Osteoblast (primary cell): ENCODE data around the gene MID1. TPM values are rescaled to one million over a fixed set of nuclear protein-coding genes. Genes with fewer than 3 reads are reported as not detected.

Experiments
- DNase-seq: peaks from one replicate; pipeline ENCODE4 v3.0.0; 2011; ENCODE audit warnings: low spot score, mixed read lengths; ENCODE audit not compliant: insufficient read length; ENCODE audit errors: missing footprints
- H2AFZ ChIP-seq: 2 replicates; pipeline ENCODE4 v1.6.0; 2011; ENCODE audit warnings: mild to moderate bottlenecking, low read length
- H3K27ac ChIP-seq: 2 replicates; pipeline ENCODE4 v1.5.1; 2011; ENCODE audit warnings: mild to moderate bottlenecking, low read depth, low read length, moderate library complexity
- H3K27me3 ChIP-seq: 2 replicates; pipeline ENCODE4 v1.6.0; 2012; ENCODE audit warnings: mild to moderate bottlenecking, control low read depth, inconsistent platforms, low read length, moderate library complexity; ENCODE audit not compliant: insufficient read depth
- H3K36me3 ChIP-seq: 2 replicates; pipeline ENCODE4 v1.5.1; 2011; ENCODE audit warnings: mild to moderate bottlenecking, low read length, control low read depth, moderate library complexity; ENCODE audit not compliant: insufficient read depth
- H3K4me1 ChIP-seq: 2 replicates; pipeline ENCODE4 v1.5.1; 2011; ENCODE audit warnings: mild to moderate bottlenecking, low read length, control low read depth, moderate library complexity; ENCODE audit not compliant: insufficient read depth
- H3K4me2 ChIP-seq: 2 replicates; pipeline ENCODE4 v1.6.0; 2011; ENCODE audit warnings: mild to moderate bottlenecking, low read length; ENCODE audit not compliant: insufficient read depth
- H3K4me3 ChIP-seq: fragments of 200-600 bp; sonication (generic); 3 replicates; pipeline ENCODE4 v1.5.1; 2012; ENCODE audit warnings: mild to moderate bottlenecking, low read length, inconsistent platforms; ENCODE audit not compliant: insufficient read depth
- H3K79me2 ChIP-seq: 2 replicates; pipeline ENCODE4 v1.6.0; 2012; ENCODE audit warnings: mild to moderate bottlenecking, low read length, control low read depth, inconsistent platforms; ENCODE audit not compliant: insufficient read depth
- H3K9me3 ChIP-seq: 2 replicates; pipeline ENCODE4 v1.5.1; 2011; ENCODE audit warnings: low read depth, low read length, control low read depth
- H4K20me1 ChIP-seq: 2 replicates; pipeline ENCODE4 v1.6.0; 2012; ENCODE audit warnings: mild to moderate bottlenecking, low read length, control low read depth; ENCODE audit not compliant: insufficient read depth
- total RNA-seq: library from RNA; depleted of rRNA; stranded (reverse); fragments of >200 nt; gene quantifications from 2 replicates; pipeline ENCODE4 v1.2.3, GENCODE V29; 2012
- TF ChIP-seq, protein P1 (sequence below): IDR thresholded peaks from 2 replicates; pipeline ENCODE4 v1.5.1; 2011; ENCODE audit warnings: mild to moderate bottlenecking, low read depth, low read length, moderate library complexity; ENCODE audit errors: extremely low read depth

The MID1 gene
- total RNA-seq, 1 donor, result 26.8 TPM

DNA sequence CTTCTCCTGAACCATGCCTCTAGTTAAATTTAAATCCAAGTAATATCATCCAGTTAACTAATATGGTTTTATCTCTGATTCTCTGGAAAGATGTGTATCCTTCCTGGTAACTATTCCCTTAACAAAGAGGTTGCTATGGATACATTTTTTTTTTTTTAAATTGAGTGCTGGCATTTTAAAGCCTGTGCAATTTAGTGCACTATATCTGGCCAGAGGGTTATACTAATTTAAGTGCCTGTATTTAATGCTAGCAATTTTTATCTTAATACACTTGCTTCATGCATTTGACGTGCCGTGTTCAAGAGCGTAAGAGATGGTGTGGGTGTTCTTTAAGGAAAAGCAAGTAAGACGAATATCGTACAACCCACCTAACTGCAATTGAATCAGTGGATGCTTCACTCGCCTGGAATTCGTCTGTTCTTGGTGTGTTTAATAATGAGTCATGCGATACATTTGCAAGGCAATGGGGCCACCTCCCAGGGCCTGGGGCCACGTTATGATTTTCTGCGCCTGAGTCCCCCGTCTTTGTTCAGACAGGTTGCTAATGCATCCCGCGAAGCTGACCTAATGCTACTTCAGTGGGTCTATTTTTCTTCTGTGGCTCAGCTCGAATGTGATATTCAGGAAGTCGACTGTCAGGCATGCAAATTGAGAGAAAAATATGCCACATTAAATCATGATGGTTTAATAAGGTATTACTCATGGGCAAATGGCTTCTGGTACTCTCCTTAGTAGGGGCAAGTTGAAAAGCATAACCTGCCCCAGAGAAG lies 14.2 kb upstream of the MID1 start:
- H4K20me1 ChIP-seq, result no peaks in the 10 kb centered on the region
- H2AFZ ChIP-seq, result no peak overlapping the region
- peak overlapping the region; percentile 92 for H3K27ac ChIP-seq
- peak overlapping the region; percentile 53 for H3K4me2 ChIP-seq
- H3K27me3 ChIP-seq, result no peaks in the 10 kb centered on the region
- peak overlapping the region; percentile 7 for H3K4me3 ChIP-seq
- no peaks in the 10 kb centered on the region for H3K79me2 ChIP-seq
- H3K36me3 ChIP-seq, result no peaks in the 10 kb centered on the region
- TF ChIP-seq, protein P1, sequence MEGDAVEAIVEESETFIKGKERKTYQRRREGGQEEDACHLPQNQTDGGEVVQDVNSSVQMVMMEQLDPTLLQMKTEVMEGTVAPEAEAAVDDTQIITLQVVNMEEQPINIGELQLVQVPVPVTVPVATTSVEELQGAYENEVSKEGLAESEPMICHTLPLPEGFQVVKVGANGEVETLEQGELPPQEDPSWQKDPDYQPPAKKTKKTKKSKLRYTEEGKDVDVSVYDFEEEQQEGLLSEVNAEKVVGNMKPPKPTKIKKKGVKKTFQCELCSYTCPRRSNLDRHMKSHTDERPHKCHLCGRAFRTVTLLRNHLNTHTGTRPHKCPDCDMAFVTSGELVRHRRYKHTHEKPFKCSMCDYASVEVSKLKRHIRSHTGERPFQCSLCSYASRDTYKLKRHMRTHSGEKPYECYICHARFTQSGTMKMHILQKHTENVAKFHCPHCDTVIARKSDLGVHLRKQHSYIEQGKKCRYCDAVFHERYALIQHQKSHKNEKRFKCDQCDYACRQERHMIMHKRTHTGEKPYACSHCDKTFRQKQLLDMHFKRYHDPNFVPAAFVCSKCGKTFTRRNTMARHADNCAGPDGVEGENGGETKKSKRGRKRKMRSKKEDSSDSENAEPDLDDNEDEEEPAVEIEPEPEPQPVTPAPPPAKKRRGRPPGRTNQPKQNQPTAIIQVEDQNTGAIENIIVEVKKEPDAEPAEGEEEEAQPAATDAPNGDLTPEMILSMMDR, result no peak
- H3K9me3 ChIP-seq, result no peaks in the 10 kb centered on the region
- DNase-seq, result peak; percentile 73
- H3K4me1 ChIP-seq, result peaks cover 26% of the 10 kb centered on the region

DNA sequence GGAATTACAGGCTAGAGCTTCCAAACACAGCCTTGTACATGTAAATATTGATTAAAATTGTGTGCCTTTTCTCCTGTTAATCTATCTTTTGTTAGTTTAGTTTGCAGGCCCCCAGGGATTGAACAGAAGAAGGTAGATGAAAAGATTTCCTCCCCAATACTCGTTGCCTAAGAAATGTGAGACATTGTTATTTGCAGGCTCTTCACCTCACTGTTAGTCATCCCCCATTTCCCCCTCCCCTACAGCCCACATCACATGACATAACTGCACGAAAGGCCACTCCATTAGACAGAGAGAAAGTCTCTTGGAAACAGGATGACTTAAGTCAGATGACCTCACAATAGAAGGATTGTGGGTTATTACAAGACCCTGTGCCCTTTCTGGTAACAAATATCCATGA lies 13.3 kb upstream of the MID1 start:
- Histone ChIP-seq H3K4me2 (peak overlapping the region; percentile 53), H4K20me1 (no peaks in the 10 kb centered on the region), H3K4me1 (peaks cover 29% of the 10 kb centered on the region), H3K27me3 (no peaks in the 10 kb centered on the region), H3K36me3 (no peaks in the 10 kb centered on the region), H3K27ac (peak overlapping the region; percentile 92), H3K4me3 (no peak overlapping the region), H2AFZ (no peak overlapping the region), H3K9me3 (no peaks in the 10 kb centered on the region), H3K79me2 (no peaks in the 10 kb centered on the region)
- DNase-seq, result peak; percentile 69
- TF ChIP-seq, protein P1, result no peak

DNA sequence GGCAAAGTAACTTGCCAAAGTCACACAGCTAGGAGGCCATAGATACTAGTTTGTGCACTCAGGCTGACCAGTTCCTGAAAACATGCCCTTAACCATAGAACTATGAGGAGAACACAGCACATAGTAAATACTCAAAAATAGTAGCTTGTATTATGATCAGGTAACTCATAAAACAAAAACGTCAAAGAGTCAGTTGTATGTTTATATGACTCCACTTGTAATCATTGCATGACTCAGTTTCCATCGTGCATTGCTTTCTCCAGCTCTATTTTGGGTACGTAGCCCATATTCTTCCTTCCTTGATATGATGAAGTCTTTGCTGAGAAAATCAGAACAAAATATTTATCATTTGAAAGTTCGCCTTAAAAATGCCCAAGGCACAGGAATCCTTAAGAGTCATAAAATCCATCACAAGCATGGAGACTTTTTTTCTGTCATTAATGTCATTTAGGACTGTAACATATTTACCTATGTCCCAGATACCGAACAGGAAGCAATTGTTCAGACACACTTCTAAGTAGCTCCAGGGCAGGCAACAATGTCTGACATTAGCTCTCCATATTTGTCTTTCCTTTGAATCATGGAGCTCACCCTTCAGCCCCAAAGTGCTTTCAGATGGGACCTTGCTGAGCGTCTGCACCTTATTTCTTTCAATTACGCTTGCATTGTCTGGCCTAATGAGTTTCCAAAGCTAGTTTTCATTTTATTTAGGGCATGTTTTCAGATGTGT lies 11.2 kb upstream of the MID1 start:
- no peaks in the 10 kb centered on the region for H3K27me3 ChIP-seq
- TF ChIP-seq, protein P1, result no peak
- H3K4me2 ChIP-seq, result no peak overlapping the region
- no peak overlapping the region for H2AFZ ChIP-seq
- no peak overlapping the region for H3K27ac ChIP-seq
- H3K36me3 ChIP-seq, result no peaks in the 10 kb centered on the region
- no peaks in the 10 kb centered on the region for H4K20me1 ChIP-seq
- no peaks in the 10 kb centered on the region for H3K79me2 ChIP-seq
- H3K9me3 ChIP-seq, result no peaks in the 10 kb centered on the region
- H3K4me3 ChIP-seq, result no peak overlapping the region
- no peak for DNase-seq
- H3K4me1 ChIP-seq, result peaks cover 29% of the 10 kb centered on the region

DNA sequence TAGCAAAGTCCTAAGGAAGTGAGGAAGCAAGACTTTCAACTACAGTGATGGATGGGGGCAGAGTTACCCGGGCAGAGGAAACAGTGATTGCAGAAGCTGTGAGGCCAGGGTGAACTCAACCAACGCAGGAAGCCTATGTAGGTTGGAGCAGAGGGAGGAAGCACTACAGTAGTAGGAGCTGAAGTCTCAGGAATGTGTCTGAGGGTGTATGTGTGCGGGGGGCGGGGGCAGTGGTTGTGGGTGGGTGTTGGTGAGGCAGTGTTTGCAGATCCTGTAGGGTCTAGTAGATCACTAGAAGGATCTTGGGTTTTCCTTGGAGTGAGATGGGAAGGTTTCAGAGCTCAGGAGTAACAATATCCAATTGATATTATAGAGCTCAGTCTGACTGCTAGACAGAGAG lies 9.9 kb upstream of the MID1 start:
- Histone ChIP-seq H3K27ac (no peak overlapping the region), H3K4me2 (no peak overlapping the region), H3K79me2 (no peaks in the 10 kb centered on the region), H3K4me1 (peaks cover 26% of the 10 kb centered on the region), H3K27me3 (no peaks in the 10 kb centered on the region), H3K4me3 (no peak overlapping the region), H4K20me1 (no peaks in the 10 kb centered on the region), H2AFZ (no peak overlapping the region), H3K9me3 (no peaks in the 10 kb centered on the region), H3K36me3 (no peaks in the 10 kb centered on the region)
- TF ChIP-seq, protein P1, result no peak
- no peak for DNase-seq
